Activated naive CD8-positive, alpha-beta T cell treated with anti-CD3 and anti-CD28 coated beads, Interleukin-2, amount 50 U/mL, for 16 hours (primary cell): Measurements from ENCODE around the gene SLC25A5.
"Not testable (repeated sequence)": the region's sequence is repeated elsewhere in the genome, so short reads cannot be mapped to it uniquely, and the experiment has no call there.

Experiments used
- DNase-seq: peaks from one replicate; pipeline ENCODE4 v3.0.0-alpha.2; 2020; ENCODE audit warnings: low read depth, low spot score

The SLC25A5 gene

DNA sequence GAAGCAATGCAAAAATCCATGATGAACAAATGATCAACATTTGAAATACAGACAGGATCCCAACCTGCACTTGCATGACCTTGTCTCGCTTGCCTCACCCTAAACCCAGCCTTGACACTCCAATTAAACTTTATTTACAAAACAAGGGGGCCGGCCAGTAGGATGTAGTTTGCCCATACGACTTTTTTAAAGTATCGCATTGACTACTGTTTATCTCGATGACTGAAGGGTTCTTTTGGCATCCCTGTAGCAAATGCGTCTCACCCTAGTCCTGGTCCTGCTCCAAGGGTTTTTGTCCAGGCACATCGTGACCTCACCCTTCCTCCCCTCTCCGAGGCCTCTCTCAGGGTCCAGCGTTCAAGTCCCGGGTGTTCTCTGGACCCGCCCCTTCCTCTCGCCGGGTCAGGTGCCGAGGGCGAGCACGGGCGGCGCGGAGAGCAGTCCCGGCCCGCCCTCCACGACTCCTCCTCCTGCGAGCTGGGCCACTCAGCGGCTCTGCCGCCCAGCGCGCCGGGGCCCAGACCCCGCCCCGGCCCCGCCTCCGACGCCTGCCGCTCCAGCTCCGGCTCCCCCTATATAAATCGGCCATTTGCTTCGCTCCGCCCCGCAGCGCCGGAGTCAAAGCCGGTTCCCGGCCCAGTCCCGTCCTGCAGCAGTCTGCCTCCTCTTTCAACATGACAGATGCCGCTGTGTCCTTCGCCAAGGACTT is at the start of gene SLC25A5:
SLC25A5 (plus strand) TSS at position 603 of the 709 bp plus-strand sequence; CDS start at position 675, 72 bp downstream.
- peak; percentile 52 for DNase-seq

- no peak for DNase-seq
Observed at GRCh38 chrX:119419146-119419545, 49.1 kb upstream of the SLC25A5 start.

GRCh38 chrX:119419898-119420297 is 48.3 kb upstream of the SLC25A5 start:
- no peak for DNase-seq

GRCh38 chrX:119421016-119421705 is 47.1 kb upstream of the SLC25A5 start:
- DNase-seq: no peak

GRCh38 chrX:119423631-119424030 is 44.6 kb upstream of the SLC25A5 start:
- DNase-seq: no peak

DNA sequence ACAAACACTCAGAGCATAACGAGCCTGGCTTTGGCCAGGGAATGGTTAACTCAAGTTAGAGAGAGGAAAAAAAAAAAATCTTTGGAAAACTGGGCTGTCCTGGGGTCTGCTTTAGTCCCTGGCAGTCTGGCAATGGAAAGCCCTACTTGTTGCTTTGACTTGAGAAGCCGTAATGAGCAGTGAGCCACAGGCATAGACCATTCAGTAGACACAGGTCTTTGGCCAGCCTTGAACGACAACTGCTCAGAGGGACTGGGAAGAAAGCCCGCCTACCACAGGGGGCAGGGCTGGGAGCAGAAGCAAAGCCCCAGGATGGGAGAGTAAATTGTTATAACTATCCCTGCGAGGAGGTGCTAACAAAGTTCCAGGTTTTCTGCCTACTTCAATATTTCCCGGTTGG is 43.2 kb upstream of the SLC25A5 start:
- DNase-seq: no peak

DNA sequence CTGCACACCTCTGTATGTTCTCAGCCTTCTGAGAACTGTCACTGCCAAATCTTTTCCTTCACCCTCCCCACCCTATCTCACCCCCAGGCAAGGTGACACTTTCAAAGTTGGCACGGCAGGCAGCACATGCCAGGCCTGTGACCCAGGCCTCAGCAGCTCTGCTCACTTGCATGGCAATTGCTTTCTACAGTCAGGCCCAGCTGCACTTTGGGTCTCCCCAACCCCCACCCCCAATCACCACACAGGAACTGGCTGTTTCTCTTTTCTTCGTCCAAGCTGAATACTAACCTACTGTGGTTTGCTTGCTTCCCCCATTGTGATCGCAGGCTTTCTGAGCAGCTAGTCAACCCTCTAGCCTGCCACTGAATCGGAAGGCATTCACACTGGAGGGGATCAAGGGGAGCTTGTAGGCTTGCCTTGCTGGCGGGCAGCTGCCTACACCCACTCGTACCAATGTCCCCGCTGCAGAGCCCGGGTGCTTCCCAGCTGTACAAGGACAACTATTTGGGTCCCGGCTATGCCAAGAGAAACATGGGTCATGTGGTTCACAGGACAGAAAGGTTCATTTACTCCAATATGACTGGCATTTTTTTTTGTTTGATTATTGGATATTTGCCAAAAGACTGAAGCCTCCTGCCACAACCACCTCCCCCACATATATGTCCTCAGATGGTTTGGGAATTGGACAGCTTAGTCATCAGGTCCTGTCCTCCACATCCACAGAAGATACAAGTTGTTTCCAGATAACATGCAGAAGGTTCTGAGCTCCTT is 41.0 kb upstream of the SLC25A5 start:
- no peak for DNase-seq

GRCh38 chrX:119427795-119428185 is 40.5 kb upstream of the SLC25A5 start:
- no peak for DNase-seq

DNA sequence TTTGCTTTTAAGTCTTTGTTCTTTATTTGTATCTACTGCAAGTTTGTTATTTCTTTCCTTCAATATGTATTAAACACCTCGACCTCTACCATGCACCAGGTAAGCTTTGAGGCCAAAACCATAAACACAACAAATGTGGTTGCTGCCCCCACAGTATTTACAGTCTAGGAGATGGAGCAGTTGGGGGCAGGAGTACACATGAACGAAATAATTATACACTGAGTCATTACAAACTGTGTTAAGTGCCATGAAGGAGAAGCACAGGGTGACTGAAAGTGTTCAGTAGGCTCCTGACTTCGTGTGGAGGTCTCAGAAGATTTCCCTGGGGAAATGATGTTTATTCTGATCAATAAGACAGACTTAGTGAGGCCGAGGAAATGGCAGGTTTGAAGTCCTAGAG is 38.8 kb upstream of the SLC25A5 start:
- DNase-seq: no peak

DNA sequence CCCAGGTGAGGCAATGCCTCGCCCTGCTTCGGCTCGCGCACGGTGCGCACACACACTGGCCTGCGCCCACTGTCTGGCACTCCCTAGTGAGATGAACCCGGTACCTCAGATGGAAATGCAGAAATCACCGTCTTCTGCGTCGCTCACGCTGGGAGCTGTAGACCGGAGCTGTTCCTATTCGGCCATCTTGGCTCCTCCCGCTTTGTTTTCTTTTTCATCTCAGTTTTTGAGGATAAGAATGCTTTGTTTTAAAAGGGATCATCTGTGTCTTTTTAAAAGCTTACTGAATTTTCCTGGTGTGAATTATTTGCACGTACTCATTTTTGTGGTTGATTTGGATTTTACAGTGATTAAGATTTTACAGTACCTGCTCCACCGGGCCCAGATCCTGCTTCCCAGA is 26.9 kb upstream of the SLC25A5 start:
- not testable (repeated sequence) for DNase-seq

DNA sequence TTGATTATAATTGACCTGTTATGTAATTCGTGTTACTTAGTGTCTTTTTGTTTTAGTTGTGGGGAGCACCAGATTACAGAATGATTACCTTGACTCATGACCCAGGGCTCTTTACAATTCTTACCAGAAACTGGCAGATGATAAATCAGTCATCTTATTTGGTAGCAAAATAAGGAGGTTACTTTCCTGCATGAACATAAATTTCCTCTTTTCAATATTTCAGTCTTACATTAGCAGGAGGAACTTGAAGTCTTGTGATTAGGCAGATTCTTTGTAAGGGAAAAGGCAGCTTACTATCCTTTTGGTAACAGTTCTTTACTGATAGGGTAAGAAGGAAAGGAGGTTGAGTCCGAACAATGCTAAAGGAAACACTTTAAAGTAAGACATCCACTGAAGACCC is 26.0 kb upstream of the SLC25A5 start:
- DNase-seq: no peak

- DNase-seq: no peak
Observed at GRCh38 chrX:119453202-119453601, 15.0 kb upstream of the SLC25A5 start.

DNA sequence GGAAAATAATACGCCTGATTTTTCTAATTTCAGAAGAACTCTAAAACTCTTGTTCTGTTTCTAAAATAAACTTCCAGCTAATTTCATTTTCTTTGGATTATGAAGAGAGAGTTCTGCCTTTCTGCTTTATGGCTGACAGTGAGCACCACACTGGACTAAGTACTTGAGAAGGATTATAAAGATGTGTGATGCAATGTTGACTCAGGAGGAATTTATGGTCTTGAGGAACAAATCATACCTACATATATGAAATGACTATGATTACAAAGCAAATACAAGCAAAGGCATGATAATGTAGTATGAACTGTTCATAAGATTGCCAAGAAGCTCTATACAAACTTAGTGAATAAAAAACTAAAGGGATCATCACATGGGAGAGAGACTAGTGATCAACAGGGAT is 13.0 kb upstream of the SLC25A5 start:
- DNase-seq: no peak

GRCh38 chrX:119459181-119459580 is 9.1 kb upstream of the SLC25A5 start:
- DNase-seq: no peak

DNA sequence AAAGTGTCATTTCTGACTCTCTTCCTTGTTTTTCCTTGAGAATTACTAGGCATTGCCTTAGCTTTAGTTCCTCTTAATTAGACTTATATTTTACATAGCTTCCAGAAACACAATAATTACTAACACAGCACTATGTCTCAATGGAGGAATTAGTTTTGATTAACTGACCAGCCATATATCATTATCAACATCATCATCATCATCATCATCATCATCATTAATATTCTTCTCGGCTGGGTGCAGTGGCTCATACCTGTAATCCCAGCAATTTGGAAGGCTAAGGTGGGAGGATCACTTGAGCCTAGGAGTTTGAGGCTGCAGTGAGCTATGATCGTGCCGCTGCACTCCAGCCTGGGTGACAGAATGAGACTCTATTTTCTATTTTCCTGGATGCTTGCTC is 2.7 kb upstream of the SLC25A5 start:
- DNase-seq: no peak

- DNase-seq: no peak
Observed at GRCh38 chrX:119466970-119467369, 1.3 kb upstream of the SLC25A5 start.

DNA sequence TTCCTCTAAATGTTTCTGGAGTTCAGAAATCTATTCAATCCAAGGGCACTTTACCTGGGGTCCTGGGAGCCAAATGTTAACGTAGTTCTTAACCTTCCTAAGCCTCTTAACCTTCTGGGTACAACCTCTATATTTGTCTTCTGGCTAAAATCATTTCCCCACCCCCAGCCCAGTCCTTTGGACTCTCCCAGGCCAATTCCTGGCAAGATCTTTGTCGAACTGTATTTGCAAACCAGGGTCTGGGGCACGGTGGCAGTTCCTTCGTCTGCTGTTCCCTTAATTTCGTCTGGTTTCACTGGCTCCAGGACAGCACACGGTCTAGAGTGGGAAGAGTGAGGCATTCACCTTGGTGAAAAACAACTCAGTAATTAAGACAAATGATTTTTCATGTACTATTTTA is 811 bp upstream of the SLC25A5 start:
- DNase-seq: no peak

DNA sequence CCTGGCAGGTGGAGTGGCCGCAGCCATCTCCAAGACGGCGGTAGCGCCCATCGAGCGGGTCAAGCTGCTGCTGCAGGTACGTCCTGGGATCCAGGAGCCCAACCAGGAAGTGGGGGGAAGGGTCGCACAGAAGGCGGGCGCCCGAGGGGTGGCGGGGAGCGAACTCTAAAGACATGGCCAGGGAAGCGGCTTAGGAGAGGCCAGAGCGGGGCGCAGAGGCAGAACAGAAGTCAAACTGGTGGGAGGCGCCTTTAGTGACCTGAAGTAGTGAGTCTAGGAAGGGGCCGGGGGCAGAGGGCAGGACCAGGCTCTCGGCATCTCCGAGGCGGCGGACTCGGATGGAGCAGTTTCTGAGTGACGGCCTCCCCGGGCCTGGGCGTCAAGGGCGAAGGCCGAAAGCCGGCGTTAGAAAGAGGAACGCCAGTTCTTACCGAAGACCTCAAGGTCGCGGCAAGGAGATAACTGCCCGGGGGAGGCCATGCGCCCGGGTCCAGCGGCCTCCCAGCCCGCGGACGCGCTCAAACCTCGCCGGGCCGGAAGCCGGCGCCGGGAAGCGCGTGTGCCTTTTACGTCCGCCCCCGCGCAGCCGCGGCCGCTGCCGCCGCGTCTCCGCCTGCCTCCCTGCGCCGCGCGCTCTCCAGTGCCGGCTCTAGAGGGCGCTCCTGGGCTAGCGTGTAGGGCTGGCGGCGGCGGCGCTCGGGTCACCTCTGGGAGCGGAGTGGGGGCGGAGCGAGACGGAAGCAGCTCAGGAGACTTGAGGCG is 488 bp downstream of the SLC25A5 start:
- peak; percentile 68 for DNase-seq

DNA sequence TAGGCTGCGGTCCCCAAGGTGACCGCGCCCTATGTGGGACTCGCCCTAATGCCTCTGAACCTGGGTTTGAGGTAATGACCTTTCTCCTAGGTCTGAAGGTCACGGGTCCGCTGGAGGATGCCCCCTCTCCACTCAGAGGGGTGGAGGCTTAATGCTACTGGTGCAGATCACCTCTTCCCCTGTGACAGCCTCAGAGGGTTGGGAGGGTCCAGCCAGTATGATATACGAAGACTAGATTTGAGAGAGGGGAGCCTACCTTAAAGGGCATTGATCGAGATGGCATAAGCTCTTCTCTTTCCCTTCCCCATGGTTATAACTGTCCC is 1.0 kb downstream of the SLC25A5 start:
- no peak for DNase-seq

GRCh38 chrX:119474615-119475388 is 6.6 kb downstream of the SLC25A5 start:
- no peak for DNase-seq

DNA sequence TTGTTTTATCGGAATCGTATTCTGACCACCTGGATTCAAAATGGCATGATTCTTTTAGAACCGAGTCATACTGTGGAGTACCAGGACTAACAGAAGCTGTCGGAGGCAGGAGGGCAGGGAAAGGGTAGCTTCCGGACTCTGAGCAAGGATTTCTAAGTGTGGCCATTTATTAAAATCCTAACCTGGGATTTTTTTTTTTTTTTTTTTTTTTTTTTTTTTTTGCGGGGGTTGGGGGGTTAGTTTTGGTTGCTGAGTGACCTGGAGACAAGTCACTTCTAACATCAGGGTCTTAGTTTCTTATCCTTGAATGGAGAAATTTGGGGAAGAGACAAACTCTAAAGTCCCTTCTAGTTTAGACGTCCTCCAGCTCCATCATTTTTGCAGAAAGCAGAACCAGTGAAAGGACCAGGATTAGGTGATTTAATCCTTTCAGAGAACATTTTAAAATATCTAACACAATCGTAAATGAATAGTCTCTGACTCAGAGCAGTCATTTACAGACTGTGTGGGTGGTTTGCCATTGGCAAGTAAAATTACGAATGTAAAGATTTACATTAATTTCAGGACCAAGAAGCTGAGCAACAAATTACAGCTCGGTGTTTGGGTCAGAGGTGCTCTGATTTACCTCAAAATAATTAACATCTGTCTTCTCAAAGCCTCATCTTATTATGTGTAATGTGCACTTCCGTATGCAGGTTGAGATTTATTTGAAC is 7.3 kb downstream of the SLC25A5 start:
- no peak for DNase-seq
